IMR-90 (cell line): ENCODE measurements around the gene ZDHHC14. TPM values are rescaled to one million over a fixed set of nuclear protein-coding genes. Genes with fewer than 3 reads are reported as not detected.

Source experiments
- ATAC-seq: fragments of 200-7000 bp; cut with Tn5 transposase; 2 replicates; pipeline ENCODE4 v1.9.1; 2020; ENCODE audit warnings: low read depth, mild to moderate bottlenecking, moderate library complexity
- BruUV-seq: library from RNA; stranded (reverse); fragments of 400-500 nt; replicated peaks from 2 replicates; lab custom pipeline; 2021; lab: Mats Ljungman, UMichigan
- CTCF ChIA-PET: fragments of 300-600 bp; formaldehyde crosslinking; extraction: SDS; loops from one replicate; lab custom pipeline; 2021; ENCODE audit warnings: antibody characterized with exemption; lab: Yijun Ruan, JAX
- POLR2A ChIA-PET: fragments of 300-600 bp; sonication (Branson Sonifier 250); formaldehyde crosslinking; loops from one replicate; lab custom pipeline; 2022; ENCODE audit warnings: antibody characterized with exemption; ENCODE audit not compliant: unreplicated experiment; lab: Charles Lee
- DNase-seq: peaks from one replicate; pipeline ENCODE4 v3.0.0; 2013
- H2AFZ ChIP-seq: replicated peaks from 2 replicates; pipeline ENCODE3; 2013; ENCODE audit warnings: low read length, mild to moderate bottlenecking; ENCODE audit not compliant: poor library complexity
- H2AK5ac ChIP-seq: 2 replicates; pipeline ENCODE4 v1.6.1; 2013; ENCODE audit warnings: low read depth, low read length, inconsistent platforms
- H2AK9ac ChIP-seq: replicated peaks from 2 replicates; pipeline ENCODE3; 2013; ENCODE audit warnings: mild to moderate bottlenecking, low read depth, low read length, moderate library complexity; ENCODE audit not compliant: poor library complexity
- H2BK120ac ChIP-seq: 2 replicates; pipeline ENCODE4 v1.6.1; 2013; ENCODE audit warnings: low read depth, low read length, inconsistent platforms
- H2BK15ac ChIP-seq: 3 replicates; pipeline ENCODE4 v1.6.1; 2013; ENCODE audit warnings: low read depth, low read length, inconsistent platforms
- H2BK20ac ChIP-seq: 2 replicates; pipeline ENCODE4 v1.6.1; 2013; ENCODE audit warnings: low read depth, mild to moderate bottlenecking, inconsistent platforms, low read length, moderate library complexity
- H2BK5ac ChIP-seq: 2 replicates; pipeline ENCODE4 v1.6.1; 2013; ENCODE audit warnings: mild to moderate bottlenecking, low read depth, low read length, inconsistent platforms; ENCODE audit not compliant: poor library complexity, severe bottlenecking
- H3K14ac ChIP-seq: replicated peaks from 2 replicates; pipeline ENCODE4 v1.6.1; 2013; ENCODE audit warnings: low read depth, low read length, inconsistent platforms
- H3K18ac ChIP-seq: 2 replicates; pipeline ENCODE4 v1.6.1; 2013; ENCODE audit warnings: low read depth, low read length, control low read depth
- H3K23ac ChIP-seq: 2 replicates; pipeline ENCODE4 v1.6.1; 2013; ENCODE audit warnings: low read depth, low read length, inconsistent platforms
- H3K27ac ChIP-seq: 2 replicates; pipeline ENCODE4 v1.5.1; 2013; ENCODE audit warnings: mild to moderate bottlenecking, control low read depth, low read length; ENCODE audit not compliant: insufficient read depth
- H3K27me3 ChIP-seq: 2 replicates; pipeline ENCODE4 v1.6.1; 2013; ENCODE audit warnings: low read length; ENCODE audit not compliant: control insufficient read depth, insufficient read depth
- H3K36me3 ChIP-seq: 2 replicates; pipeline ENCODE4 v1.6.1; 2013; ENCODE audit warnings: low read length, mixed read lengths; ENCODE audit not compliant: control insufficient read depth, insufficient read depth
- H3K4ac ChIP-seq: 2 replicates; pipeline ENCODE4 v1.6.1; 2013; ENCODE audit warnings: low read depth, low read length, inconsistent platforms
- H3K4me1 ChIP-seq: 2 replicates; pipeline ENCODE4 v1.6.1; 2013; ENCODE audit warnings: low read length, mixed read lengths; ENCODE audit not compliant: control insufficient read depth, insufficient read depth
- H3K4me2 ChIP-seq: 2 replicates; pipeline ENCODE4 v1.6.1; 2013; ENCODE audit warnings: low read depth, mild to moderate bottlenecking, control low read depth, low read length, moderate library complexity
- H3K4me3 ChIP-seq: 2 replicates; pipeline ENCODE4 v1.5.1; 2013; ENCODE audit warnings: low read depth, mild to moderate bottlenecking, control low read depth, low read length, moderate library complexity; ENCODE audit not compliant: insufficient read depth
- H3K56ac ChIP-seq: 2 replicates; pipeline ENCODE4 v1.6.1; 2013; ENCODE audit warnings: low read length, inconsistent platforms; ENCODE audit not compliant: insufficient read depth; ENCODE audit errors: extremely low read depth
- H3K79me1 ChIP-seq, 2 experiments: 2 replicates each; pipeline ENCODE4 v1.6.1; 2013; ENCODE audit warnings: low read length in 2 of 2, inconsistent platforms in 1 of 2, low read depth in 1 of 2
- H3K9ac ChIP-seq: 2 replicates; pipeline ENCODE4 v1.6.1; 2013; ENCODE audit warnings: low read depth, low read length, control low read depth
- H3K9me1 ChIP-seq: 2 replicates; pipeline ENCODE4 v1.6.1; 2013; ENCODE audit warnings: low read length, inconsistent platforms; ENCODE audit not compliant: insufficient read depth
- H3K9me3 ChIP-seq: 2 replicates; pipeline ENCODE4 v1.6.1; 2013; ENCODE audit warnings: low read length; ENCODE audit not compliant: control insufficient read depth, insufficient read depth
- H4K20me1 ChIP-seq: 2 replicates; pipeline ENCODE4 v1.6.1; 2013; ENCODE audit warnings: low read length, inconsistent platforms; ENCODE audit not compliant: insufficient read depth
- H4K5ac ChIP-seq: 2 replicates; pipeline ENCODE4 v1.6.1; 2013; ENCODE audit warnings: mild to moderate bottlenecking, low read depth, low read length, control low read depth
- H4K8ac ChIP-seq, 2 experiments: 2 replicates each; pipeline ENCODE4 v1.6.1; 2013; ENCODE audit warnings: low read depth in 2 of 2, low read length in 2 of 2, control low read depth in 1 of 2, inconsistent platforms in 1 of 2
- H4K91ac ChIP-seq: 2 replicates; pipeline ENCODE4 v1.6.1; 2013; ENCODE audit warnings: low read depth, low read length, inconsistent platforms; ENCODE audit not compliant: insufficient read depth
- POLR2A ChIP-seq: IDR thresholded peaks from 2 replicates; pipeline ENCODE4 v1.6.1; 2012; ENCODE audit warnings: mild to moderate bottlenecking, low read depth, low read length
- SMC3 ChIP-seq: fragments of 150-350 bp; IDR thresholded peaks from 2 replicates; pipeline ENCODE4 v1.6.1; 2016; ENCODE audit warnings: low read depth, mild to moderate bottlenecking, antibody characterized with exemption, low read length, moderate library complexity
- WGBS, 2 experiments: methylation state at CpG; one replicate each; pipeline versions ENCODE4 v1.1.5 to v1.1.7; 2013; ENCODE audit warnings: missing lambda C conversion rate in 2 of 2; ENCODE audit not compliant: insufficient read length in 1 of 2; ENCODE audit errors: extremely low coverage in 2 of 2; 5-methylcytosine and 5-hydroxymethylcytosine counted together
- dilution Hi-C: fragments of 300-500 bp; cut with HindIII; formaldehyde crosslinking; loops from one replicate; pipeline ENCODE4 v1.14.3; 2018; ENCODE audit warnings: low sequenced_read_pairs; ENCODE audit not compliant: unreplicated experiment
- in situ Hi-C: fragments of 300-500 bp; cut with MboI; formaldehyde crosslinking; loops from 3 replicates; pipeline ENCODE4 v1.14.3; 2019; ENCODE audit warnings: low sequenced_read_pairs, inconsistent platforms, mixed read lengths
- intact Hi-C: fragments of 100-400 bp; cut with micrococcal nuclease; formaldehyde crosslinking; loops from 2 replicates; pipeline ENCODE4 v1.10.0; 2022
- polyA plus RNA-seq, 3 experiments: library from polyadenylated mRNA; depleted of rRNA; stranded (reverse); fragments of >200 nt; gene quantifications; 2 replicates each; pipeline ENCODE4 v1.2.3, GENCODE V29; 2012; ENCODE audit warnings: low replicate concordance in 1 of 3
- total RNA-seq: library from RNA; depleted of rRNA; stranded (reverse); fragments of >200 nt; gene quantifications from 2 replicates; pipeline ENCODE4 v1.2.3, GENCODE V29; 2012

ZDHHC14 gene
- total and polyA plus RNA-seq, 2 of the 4 experiments (the other 2 are of a cell fraction) = 0.90 to 2.0 TPM

DNA sequence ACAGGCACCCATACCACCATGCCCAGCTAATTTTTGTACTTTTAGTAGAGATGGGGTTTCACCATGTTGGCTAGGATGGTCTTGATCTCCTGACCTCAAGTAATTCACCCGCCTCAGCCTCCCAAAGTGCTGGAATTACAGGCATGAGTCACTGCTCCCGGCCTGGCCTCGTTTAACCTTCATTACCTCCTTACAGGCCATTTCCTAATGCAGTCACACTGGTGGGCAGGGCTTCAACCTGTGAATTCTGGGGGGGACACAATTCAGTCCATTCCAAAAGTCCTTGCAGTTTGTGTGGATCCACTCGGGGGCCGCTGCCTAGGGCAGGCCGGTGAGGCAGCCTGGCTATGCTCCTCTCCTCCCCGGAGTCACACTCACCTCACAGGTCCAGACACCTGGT, 329.6 kb downstream of the ZDHHC14 start:
- H3K4me1 ChIP-seq = peaks cover 16% of the 10 kb centered on the region
- no peak overlapping the region for H3K4me2 ChIP-seq
- H2BK120ac ChIP-seq = no peak overlapping the region
- H4K20me1 ChIP-seq = no peaks in the 10 kb centered on the region
- H3K79me1 ChIP-seq = no peaks in the 10 kb centered on the region
- no peak overlapping the region for H3K9ac ChIP-seq
- H2BK20ac ChIP-seq = no peak overlapping the region
- BruUV-seq = no TSS peak
- no peak overlapping the region for H2BK15ac ChIP-seq
- no peak overlapping the region for H2AFZ ChIP-seq
- no peak overlapping the region for H4K5ac ChIP-seq
- POLR2A ChIA-PET = no interaction called here
- H4K91ac ChIP-seq = no peak overlapping the region
- dilution Hi-C loops = no loop called here
- DNase-seq = no peak
- no peaks in the 10 kb centered on the region for H3K9me3 ChIP-seq
- H3K27ac ChIP-seq = no peak overlapping the region
- no peak overlapping the region for H3K23ac ChIP-seq
- H3K14ac ChIP-seq = no peak overlapping the region
- intact Hi-C loops = no loop called here
- H2BK5ac ChIP-seq = no peak overlapping the region
- no peak overlapping the region for H4K8ac ChIP-seq
- no peak for TF ChIP-seq POLR2A
- TF ChIP-seq SMC3 = no peak
- no peak overlapping the region for H2AK5ac ChIP-seq
- no peak for ATAC-seq
- H3K56ac ChIP-seq = no peak overlapping the region
- no CpG with 5 or more reads among the region's 7 CpGs for WGBS, 2 experiments
- no peaks in the 10 kb centered on the region for H3K36me3 ChIP-seq
- H3K4me3 ChIP-seq = no peak overlapping the region
- CTCF ChIA-PET = no interaction called here
- peaks cover 8% of the 10 kb centered on the region; the same call in 1 of the 2 replicates for H3K9me1 ChIP-seq
- H3K4ac ChIP-seq = no peak overlapping the region
- in situ Hi-C loops = no loop called here
- peaks cover 2% of the 10 kb centered on the region; the same call in 1 of the 2 replicates for H3K27me3 ChIP-seq
- H3K18ac ChIP-seq = no peak overlapping the region
- no peak overlapping the region for H2AK9ac ChIP-seq
